GM23338 (cell line): ENCODE data around the gene AOPEP. TPM values are rescaled to one million over a fixed set of nuclear protein-coding genes. Genes with fewer than 3 reads are reported as not detected.

Source experiments
- ATAC-seq: fragments of 200-7000 bp; cut with Tn5 transposase; 3 replicates; pipeline ENCODE4 v1.9.1; 2020
- DNase-seq: peaks from one replicate; pipeline ENCODE4 v3.0.0-alpha.2; 2015; ENCODE audit warnings: low spot score
- H2AFZ ChIP-seq: fragments of 200-600 bp; sonication (generic); 2 replicates; pipeline ENCODE4 v1.8.0; 2016; ENCODE audit warnings: antibody characterized with exemption, mild to moderate bottlenecking, moderate library complexity
- H3F3A ChIP-seq: fragments of 200-600 bp; sonication (generic); replicated peaks from 2 replicates; pipeline ENCODE4 v1.8.0; 2017; ENCODE audit warnings: antibody characterized with exemption, mixed run types, low read depth
- H3K27ac ChIP-seq: fragments of 200-600 bp; sonication (generic); 2 replicates; pipeline ENCODE4 v1.6.1; 2016; ENCODE audit warnings: low read depth
- H3K27me3 ChIP-seq: fragments of 200-600 bp; sonication (generic); 2 replicates; pipeline ENCODE4 v1.8.0; 2016; ENCODE audit warnings: mild to moderate bottlenecking, mixed run types, moderate library complexity; ENCODE audit not compliant: insufficient read depth
- H3K36me3 ChIP-seq: fragments of 200-600 bp; sonication (generic); 2 replicates; pipeline ENCODE4 v1.8.0; 2016; ENCODE audit warnings: mild to moderate bottlenecking; ENCODE audit not compliant: insufficient read depth
- H3K4me1 ChIP-seq: fragments of 200-600 bp; sonication (generic); 2 replicates; pipeline ENCODE4 v1.8.0; 2016; ENCODE audit warnings: mild to moderate bottlenecking, moderate library complexity; ENCODE audit not compliant: insufficient read depth
- H3K4me2 ChIP-seq: fragments of 200-600 bp; sonication (generic); 2 replicates; pipeline ENCODE4 v1.7.1; 2017; ENCODE audit warnings: mixed run types
- H3K4me3 ChIP-seq: fragments of 200-600 bp; sonication (generic); 2 replicates; pipeline ENCODE4 v1.6.1; 2016; ENCODE audit warnings: mixed run types
- H3K79me2 ChIP-seq: fragments of 200-600 bp; sonication (generic); replicated peaks from 2 replicates; pipeline ENCODE4 v1.8.0; 2017; ENCODE audit warnings: mild to moderate bottlenecking; ENCODE audit not compliant: insufficient read depth
- H3K9me2 ChIP-seq: fragments of 200-600 bp; sonication (generic); 2 replicates; pipeline ENCODE4 v1.8.0; 2017; ENCODE audit not compliant: insufficient read depth
- H4K20me1 ChIP-seq: fragments of 200-600 bp; sonication (generic); replicated peaks from 2 replicates; pipeline ENCODE4 v1.8.0; 2017; ENCODE audit warnings: mild to moderate bottlenecking; ENCODE audit not compliant: insufficient read depth
- H3K27ac Mint-ChIP-seq: 2 replicates; pipeline ENCODE4 v1.8.0; 2020; ENCODE audit warnings: inconsistent platforms, mild to moderate bottlenecking, moderate library complexity, mixed read lengths
- H3K27me3 Mint-ChIP-seq: 3 replicates; pipeline ENCODE4 v1.8.0; 2022; ENCODE audit warnings: low read depth, mild to moderate bottlenecking, moderate library complexity, mixed read lengths, inconsistent platforms; ENCODE audit not compliant: insufficient read depth, poor library complexity
- H3K36me3 Mint-ChIP-seq: 3 replicates; pipeline ENCODE4 v1.8.0; 2021; ENCODE audit warnings: low read depth, mild to moderate bottlenecking, inconsistent platforms, moderate library complexity, mixed read lengths
- H3K4me1 Mint-ChIP-seq: 3 replicates; pipeline ENCODE4 v1.8.0; 2020; ENCODE audit warnings: mild to moderate bottlenecking, inconsistent platforms, mixed read lengths
- H3K4me3 Mint-ChIP-seq: 3 replicates; pipeline ENCODE4 v1.8.0; 2021; ENCODE audit warnings: moderate library complexity, mild to moderate bottlenecking, inconsistent platforms, mixed read lengths
- H3K9me3 Mint-ChIP-seq: 3 replicates; pipeline ENCODE4 v1.8.0; 2020; ENCODE audit warnings: moderate library complexity, mild to moderate bottlenecking, inconsistent platforms, mixed read lengths
- CREB1 ChIP-seq: fragments of 250-450 bp; sonication (Bioruptor Pico); IDR thresholded peaks from 2 replicates; pipeline ENCODE4 v1.5.0; 2020; ENCODE audit warnings: low read depth, mild to moderate bottlenecking, moderate library complexity
- CTCF ChIP-seq, 2 experiments: fragments of 200-600 bp in 1 of 2; sonication (generic) in 1 of 2; conservative IDR thresholded peaks; 2 replicates each; pipeline versions ENCODE4 v1.5.1 to v1.6.1; 2016 to 2017; ENCODE audit warnings: antibody characterized with exemption in 2 of 2, low read depth in 2 of 2, mild to moderate bottlenecking in 2 of 2, moderate library complexity in 1 of 2
- ETS1 ChIP-seq: IDR thresholded peaks from 2 replicates; pipeline ENCODE4 v1.6.1; 2016; ENCODE audit warnings: antibody characterized with exemption
- EZH2 ChIP-seq: fragments of 200-600 bp; sonication (generic); IDR thresholded peaks from one replicate; pipeline ENCODE4 v1.8.0; 2017; ENCODE audit warnings: antibody characterized with exemption, mild to moderate bottlenecking, low read depth; ENCODE audit not compliant: unreplicated experiment
- EZH2phosphoT487 ChIP-seq: fragments of 200-600 bp; sonication (generic); IDR thresholded peaks from one replicate; pipeline ENCODE4 v1.8.1; 2018; ENCODE audit warnings: antibody characterized with exemption; ENCODE audit not compliant: unreplicated experiment
- JUNB ChIP-seq: IDR thresholded peaks from one replicate; pipeline ENCODE4 v1.6.1; 2016; ENCODE audit warnings: antibody characterized with exemption; ENCODE audit not compliant: unreplicated experiment
- NANOG ChIP-seq: IDR thresholded peaks from 2 replicates; pipeline ENCODE4 v1.6.1; 2016; ENCODE audit warnings: antibody characterized with exemption, borderline replicate concordance
- POLR2AphosphoS5 ChIP-seq: IDR thresholded peaks from 2 replicates; pipeline ENCODE4 v1.6.1; 2016; ENCODE audit warnings: antibody characterized with exemption, low read depth
- REST ChIP-seq: IDR thresholded peaks from one replicate; pipeline ENCODE4 v1.6.1; 2018; ENCODE audit warnings: antibody characterized with exemption; ENCODE audit not compliant: unreplicated experiment
- STAT1 ChIP-seq: IDR thresholded peaks from one replicate; pipeline ENCODE4 v1.6.1; 2016; ENCODE audit warnings: antibody characterized with exemption; ENCODE audit not compliant: unreplicated experiment
- ZNF114 ChIP-seq: fragments of 250-450 bp; sonication (Bioruptor Pico); IDR thresholded peaks from 2 replicates; pipeline ENCODE4 v1.5.0; 2020; ENCODE audit warnings: mild to moderate bottlenecking, moderate library complexity
- ZNF331 ChIP-seq: fragments of 250-450 bp; sonication (Bioruptor Pico); IDR thresholded peaks from 2 replicates; pipeline ENCODE4 v1.5.0; 2020; ENCODE audit warnings: low read depth, mild to moderate bottlenecking, moderate library complexity
- ZNF462 ChIP-seq: fragments of 250-450 bp; sonication (Bioruptor Pico); IDR thresholded peaks from 2 replicates; pipeline ENCODE4 v1.5.0; 2020; ENCODE audit warnings: mild to moderate bottlenecking, moderate library complexity
- polyA plus RNA-seq: library from polyadenylated mRNA; unstranded; fragments of >200 nt; fragmentation: Nextera tagmentation; extraction: Ambion mirVana; gene quantifications from 2 replicates; pipeline ENCODE4 v1.2.1, GENCODE V29; 2016
- total RNA-seq: library from RNA; depleted of rRNA; stranded (reverse); fragments of >200 nt; shearing (Covaris generic); gene quantifications from 2 replicates; pipeline ENCODE4 v1.2.3, GENCODE V29; 2014

The AOPEP gene
- total and polyA plus RNA-seq, 2 experiments from 2014 or later, result 7.0 to 16.5 TPM

GRCh38 chr9:95015569-95015968 lies 289.1 kb downstream of the AOPEP start:
- Histone ChIP-seq H3F3A (no peaks in the 10 kb centered on the region), H3K9me2 (no peaks in the 10 kb centered on the region), H3K79me2 (no peaks in the 10 kb centered on the region), H3K27ac (no peak overlapping the region), H4K20me1 (no peaks in the 10 kb centered on the region), H3K36me3 (0 out of 2 replicates have a peak, but pooled peaks cover 3% of the 10 kb centered on the region), H3K4me3 (no peak overlapping the region), H2AFZ (no peak overlapping the region), H3K4me2 (no peak overlapping the region), H3K4me1 (no peaks in the 10 kb centered on the region), H3K27me3 (no peaks in the 10 kb centered on the region)
- ATAC-seq (no peak), DNase-seq (no peak)
- Mint-ChIP-seq H3K36me3 (no peaks in the 10 kb centered on the region; the same call in 2 of the 3 replicates), H3K9me3 (no peaks in the 10 kb centered on the region), H3K27me3 (no peaks in the 10 kb centered on the region), H3K27ac (no peak overlapping the region), H3K4me1 (no peaks in the 10 kb centered on the region), H3K4me3 (no peak overlapping the region)
- TF ChIP-seq NANOG (no peak), REST (no peak), JUNB (no peak), STAT1 (no peak), ZNF114 (CRISPR knock-in tag) (no peak), EZH2 (no peak), ETS1 (no peak), CREB1 (CRISPR knock-in tag) (no peak), POLR2AphosphoS5 (no peak), EZH2phosphoT487 (no peak), ZNF331 (CRISPR knock-in tag) (no peak), ZNF462 (no peak), CTCF (conservative IDR thresholded peaks at IDR 0.05; ENCODE audit: low read depth in 2 of 2) (no peak)
